ENCODE results near the gene ANKRD44.

The ANKRD44 gene

DNA sequence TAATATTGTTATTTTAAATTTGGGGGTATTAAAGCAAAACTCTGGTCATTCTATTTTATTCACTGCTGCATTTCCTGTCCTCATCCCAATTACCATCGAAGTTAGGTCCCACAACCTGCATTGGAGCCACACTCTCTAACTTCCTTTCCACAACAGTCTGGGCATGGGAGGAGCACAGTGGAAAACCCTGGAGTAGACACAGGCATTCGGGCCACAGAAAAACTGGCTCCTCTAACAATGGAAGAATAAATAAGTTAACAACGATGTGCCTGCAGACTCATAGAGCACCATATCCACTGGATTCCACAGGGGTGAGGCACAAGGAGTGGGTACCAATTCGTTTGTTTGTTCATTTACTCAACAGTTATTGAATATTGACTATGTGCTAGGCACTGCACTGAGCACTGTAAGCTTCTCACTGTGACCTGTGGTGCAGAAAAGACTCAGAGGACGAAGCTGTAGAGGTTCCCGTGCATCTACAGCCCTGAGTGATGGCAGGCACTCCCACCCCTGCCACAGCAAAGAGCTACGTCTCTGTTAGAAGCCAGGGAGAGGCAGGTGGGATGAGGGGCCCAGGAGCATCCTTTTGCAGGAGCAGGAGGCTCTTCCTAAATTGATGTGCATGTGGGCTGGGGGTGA is 229.9 kb downstream of the ANKRD44 start:
- H3K4me3 ChIP-seq (ENCODE audit: low read length): no peak overlapping the region
- H3K79me2 ChIP-seq (ENCODE audit: control insufficient read depth, low read length): no peaks in the 10 kb centered on the region
- no peak overlapping the region for H3K27ac ChIP-seq (ENCODE audit: low read depth, low read length)
- TF ChIP-seq EZH2phosphoT487 (IDR thresholded peaks at IDR 0.05; ENCODE audit: borderline replicate concordance, low read length): no peak
- TF ChIP-seq, protein P1, sequence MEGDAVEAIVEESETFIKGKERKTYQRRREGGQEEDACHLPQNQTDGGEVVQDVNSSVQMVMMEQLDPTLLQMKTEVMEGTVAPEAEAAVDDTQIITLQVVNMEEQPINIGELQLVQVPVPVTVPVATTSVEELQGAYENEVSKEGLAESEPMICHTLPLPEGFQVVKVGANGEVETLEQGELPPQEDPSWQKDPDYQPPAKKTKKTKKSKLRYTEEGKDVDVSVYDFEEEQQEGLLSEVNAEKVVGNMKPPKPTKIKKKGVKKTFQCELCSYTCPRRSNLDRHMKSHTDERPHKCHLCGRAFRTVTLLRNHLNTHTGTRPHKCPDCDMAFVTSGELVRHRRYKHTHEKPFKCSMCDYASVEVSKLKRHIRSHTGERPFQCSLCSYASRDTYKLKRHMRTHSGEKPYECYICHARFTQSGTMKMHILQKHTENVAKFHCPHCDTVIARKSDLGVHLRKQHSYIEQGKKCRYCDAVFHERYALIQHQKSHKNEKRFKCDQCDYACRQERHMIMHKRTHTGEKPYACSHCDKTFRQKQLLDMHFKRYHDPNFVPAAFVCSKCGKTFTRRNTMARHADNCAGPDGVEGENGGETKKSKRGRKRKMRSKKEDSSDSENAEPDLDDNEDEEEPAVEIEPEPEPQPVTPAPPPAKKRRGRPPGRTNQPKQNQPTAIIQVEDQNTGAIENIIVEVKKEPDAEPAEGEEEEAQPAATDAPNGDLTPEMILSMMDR (IDR thresholded peaks at IDR 0.05; ENCODE audit: low read depth, low read length, poor library complexity, severe bottlenecking): no peak
- no peaks in the 10 kb centered on the region for H3K9me2 ChIP-seq (replicated peaks; ENCODE audit: control insufficient read depth, low read length)
- no peak overlapping the region for H3K4me2 ChIP-seq (ENCODE audit: low read length)
- no peaks in the 10 kb centered on the region for H4K20me1 ChIP-seq (ENCODE audit: control insufficient read depth, insufficient read depth, low read depth, low read length)
- no peaks in the 10 kb centered on the region for H3K27me3 ChIP-seq (ENCODE audit: control insufficient read depth, low read length)
- H3K4me1 ChIP-seq (ENCODE audit: control insufficient read depth, low read length): no peaks in the 10 kb centered on the region
- H3K36me3 ChIP-seq (ENCODE audit: control insufficient read depth, low read length): peaks cover 55% of the 10 kb centered on the region
- H3K9me3 ChIP-seq (ENCODE audit: control insufficient read depth, insufficient read depth, low read length): no peaks in the 10 kb centered on the region
- H3F3A ChIP-seq (ENCODE audit: control insufficient read depth, insufficient read depth): no peaks in the 10 kb centered on the region

DNA sequence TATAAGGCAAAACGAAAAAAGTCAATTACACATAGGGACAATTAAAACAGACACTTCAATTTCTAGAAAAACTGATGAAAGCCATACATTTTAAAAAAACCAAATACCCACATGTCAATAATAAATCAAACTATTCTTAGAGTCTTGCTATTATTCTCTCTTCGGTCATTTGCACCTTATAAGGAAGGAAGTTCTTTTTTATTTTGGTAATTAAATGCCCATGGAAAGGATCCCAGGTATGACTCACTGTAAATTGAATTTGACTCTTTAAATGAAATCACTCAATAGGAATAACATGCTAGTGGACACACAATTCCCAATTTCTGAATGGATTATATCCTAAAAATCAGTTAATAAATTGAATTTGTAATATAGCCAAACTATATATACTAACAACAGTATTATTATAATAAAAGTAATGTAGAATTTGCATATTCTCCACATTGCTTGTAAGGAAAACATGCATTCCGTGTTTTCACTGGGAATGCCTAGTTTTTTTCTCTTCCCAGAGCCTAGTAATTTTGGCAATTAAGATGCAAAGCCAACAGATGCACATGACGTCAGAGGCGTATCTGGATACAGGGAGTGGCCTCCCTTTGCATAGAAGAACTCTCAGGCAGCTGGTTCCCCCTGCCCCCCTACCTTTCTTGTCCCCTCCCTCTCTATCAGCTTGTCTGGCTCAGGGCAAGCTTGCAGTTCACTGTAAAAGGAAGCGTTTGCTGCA is 230.6 kb downstream of the ANKRD44 start:
- Histone ChIP-seq H3K79me2 (ENCODE audit: control insufficient read depth, low read length) (no peaks in the 10 kb centered on the region), H3K9me3 (ENCODE audit: control insufficient read depth, insufficient read depth, low read length) (no peaks in the 10 kb centered on the region), H3K4me3 (ENCODE audit: low read length) (no peak overlapping the region), H3K27me3 (ENCODE audit: control insufficient read depth, low read length) (no peaks in the 10 kb centered on the region), H4K20me1 (ENCODE audit: control insufficient read depth, insufficient read depth, low read depth, low read length) (no peaks in the 10 kb centered on the region), H3K9me2 (replicated peaks; ENCODE audit: control insufficient read depth, low read length) (no peaks in the 10 kb centered on the region), H3K4me2 (ENCODE audit: low read length) (no peak overlapping the region), H3K4me1 (ENCODE audit: control insufficient read depth, low read length) (no peaks in the 10 kb centered on the region), H3F3A (ENCODE audit: control insufficient read depth, insufficient read depth) (no peaks in the 10 kb centered on the region), H3K27ac (ENCODE audit: low read depth, low read length) (no peak overlapping the region), H3K36me3 (ENCODE audit: control insufficient read depth, low read length) (peaks cover 59% of the 10 kb centered on the region)
- TF ChIP-seq, protein P1 (IDR thresholded peaks at IDR 0.05; ENCODE audit: low read depth, low read length, poor library complexity, severe bottlenecking): no peak
- no peak for TF ChIP-seq EZH2phosphoT487 (IDR thresholded peaks at IDR 0.05; ENCODE audit: borderline replicate concordance, low read length)

DNA sequence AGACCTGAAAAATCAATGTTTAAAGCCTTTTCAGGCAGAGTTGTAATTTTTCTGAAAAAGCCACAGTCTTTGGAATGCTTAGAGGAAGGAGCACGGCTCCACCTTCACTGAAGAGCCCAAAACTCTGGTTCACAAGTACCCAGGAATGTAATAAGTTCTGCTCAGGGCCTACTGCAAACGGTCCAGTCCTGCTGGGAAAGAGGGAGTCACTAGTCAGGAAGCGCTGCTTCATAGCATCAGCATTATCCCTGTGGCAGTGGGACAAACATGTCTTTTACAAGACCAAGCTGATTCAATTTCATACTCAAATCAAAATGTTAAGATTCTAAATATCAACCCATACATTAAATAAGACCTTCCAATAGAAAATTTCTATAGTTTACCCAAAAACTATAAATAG is 231.2 kb downstream of the ANKRD44 start:
- Histone ChIP-seq H3K79me2 (ENCODE audit: control insufficient read depth, low read length) (no peaks in the 10 kb centered on the region), H3K4me1 (ENCODE audit: control insufficient read depth, low read length) (no peaks in the 10 kb centered on the region)

More for the DNA sequence above, 231.2 kb downstream of the ANKRD44 start:
- Histone ChIP-seq H3K27me3 (ENCODE audit: control insufficient read depth, low read length) (no peaks in the 10 kb centered on the region), H3F3A (ENCODE audit: control insufficient read depth, insufficient read depth) (no peaks in the 10 kb centered on the region), H4K20me1 (ENCODE audit: control insufficient read depth, insufficient read depth, low read depth, low read length) (no peaks in the 10 kb centered on the region), H3K9me3 (ENCODE audit: control insufficient read depth, insufficient read depth, low read length) (no peaks in the 10 kb centered on the region), H3K36me3 (ENCODE audit: control insufficient read depth, low read length) (peaks cover 59% of the 10 kb centered on the region), H3K4me2 (ENCODE audit: low read length) (no peak overlapping the region), H3K27ac (ENCODE audit: low read depth, low read length) (no peak overlapping the region), H3K9me2 (replicated peaks; ENCODE audit: control insufficient read depth, low read length) (no peaks in the 10 kb centered on the region), H3K4me3 (ENCODE audit: low read length) (no peak overlapping the region)
- TF ChIP-seq EZH2phosphoT487 (IDR thresholded peaks at IDR 0.05; ENCODE audit: borderline replicate concordance, low read length): no peak
- TF ChIP-seq, protein P1 (IDR thresholded peaks at IDR 0.05; ENCODE audit: low read depth, low read length, poor library complexity, severe bottlenecking): no peak

Measured in DOHH2 (cell line).